Progenitor cell of endocrine pancreas (in vitro differentiated cells): ENCODE data around the gene APOL6. TPM values are rescaled to one million over a fixed set of nuclear protein-coding genes. Genes with fewer than 3 reads are reported as not detected.
A peak's percentile ranks its signal among the peaks of the same experiment; 100 is the strongest.

Experiments
- DNase-seq: peaks from one replicate; pipeline ENCODE4 v3.0.0; 2021; ENCODE audit warnings: low spot score; ENCODE audit not compliant: unreplicated experiment
- H3K27ac Mint-ChIP-seq: 2 replicates; pipeline ENCODE4 v1.8.0; 2021; ENCODE audit warnings: mild to moderate bottlenecking, moderate library complexity, mixed read lengths
- H3K27me3 Mint-ChIP-seq: 2 replicates; pipeline ENCODE4 v1.8.0; 2021; ENCODE audit warnings: mixed read lengths
- H3K36me3 Mint-ChIP-seq: 2 replicates; pipeline ENCODE4 v1.8.0; 2022; ENCODE audit warnings: mixed read lengths; ENCODE audit not compliant: insufficient read depth
- H3K4me1 Mint-ChIP-seq: 2 replicates; pipeline ENCODE4 v1.8.0; 2021; ENCODE audit warnings: low read depth, mixed read lengths
- H3K4me3 Mint-ChIP-seq: 2 replicates; pipeline ENCODE4 v1.8.0; 2021; ENCODE audit warnings: low read depth, mild to moderate bottlenecking, moderate library complexity, mixed read lengths
- H3K9me3 Mint-ChIP-seq: 2 replicates; pipeline ENCODE4 v1.8.0; 2021; ENCODE audit warnings: low read depth, mixed read lengths
- total RNA-seq: library from RNA; stranded (reverse); gene quantifications from 2 replicates; pipeline ENCODE4 v1.2.1, GENCODE V29; 2021
- TF ChIP-seq, protein P1 (sequence below): fragments of 200-600 bp; sonication (generic); IDR thresholded peaks from one replicate; pipeline ENCODE4 v1.5.0; 2021; ENCODE audit warnings: antibody characterized with exemption, mild to moderate bottlenecking; ENCODE audit not compliant: unreplicated experiment

APOL6 gene
- total RNA-seq, 1 donor from 2014 or later, result 0.07 TPM

DNA sequence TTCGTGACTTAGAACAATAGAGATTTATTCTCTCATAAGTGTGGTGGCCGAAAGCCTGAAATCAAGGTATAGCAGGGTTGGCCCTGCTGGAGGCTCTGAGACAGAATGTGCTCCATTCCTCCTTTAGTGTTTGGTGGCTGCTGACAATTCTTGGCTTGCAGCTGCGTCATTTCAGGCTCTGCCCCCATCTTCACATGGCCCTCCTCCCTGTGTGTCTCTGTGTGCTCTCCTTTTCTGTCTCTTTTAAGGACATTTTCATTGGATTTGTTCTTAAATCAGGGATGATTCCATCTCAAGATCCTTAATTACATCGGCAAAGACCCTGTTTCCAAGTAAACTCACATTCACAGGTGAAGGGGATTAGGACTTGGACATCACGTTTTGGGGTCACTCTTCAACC is 10.2 kb upstream of the APOL6 start:
- H3K9me3 Mint-ChIP-seq, result no peaks in the 10 kb centered on the region
- no peak for DNase-seq
- H3K27ac Mint-ChIP-seq, result peak overlapping the region; percentile 50
- TF ChIP-seq, protein P1, sequence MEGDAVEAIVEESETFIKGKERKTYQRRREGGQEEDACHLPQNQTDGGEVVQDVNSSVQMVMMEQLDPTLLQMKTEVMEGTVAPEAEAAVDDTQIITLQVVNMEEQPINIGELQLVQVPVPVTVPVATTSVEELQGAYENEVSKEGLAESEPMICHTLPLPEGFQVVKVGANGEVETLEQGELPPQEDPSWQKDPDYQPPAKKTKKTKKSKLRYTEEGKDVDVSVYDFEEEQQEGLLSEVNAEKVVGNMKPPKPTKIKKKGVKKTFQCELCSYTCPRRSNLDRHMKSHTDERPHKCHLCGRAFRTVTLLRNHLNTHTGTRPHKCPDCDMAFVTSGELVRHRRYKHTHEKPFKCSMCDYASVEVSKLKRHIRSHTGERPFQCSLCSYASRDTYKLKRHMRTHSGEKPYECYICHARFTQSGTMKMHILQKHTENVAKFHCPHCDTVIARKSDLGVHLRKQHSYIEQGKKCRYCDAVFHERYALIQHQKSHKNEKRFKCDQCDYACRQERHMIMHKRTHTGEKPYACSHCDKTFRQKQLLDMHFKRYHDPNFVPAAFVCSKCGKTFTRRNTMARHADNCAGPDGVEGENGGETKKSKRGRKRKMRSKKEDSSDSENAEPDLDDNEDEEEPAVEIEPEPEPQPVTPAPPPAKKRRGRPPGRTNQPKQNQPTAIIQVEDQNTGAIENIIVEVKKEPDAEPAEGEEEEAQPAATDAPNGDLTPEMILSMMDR, result no peak
- peaks cover 10% of the 10 kb centered on the region for H3K27me3 Mint-ChIP-seq
- no peaks in the 10 kb centered on the region for H3K36me3 Mint-ChIP-seq
- no peak overlapping the region for H3K4me3 Mint-ChIP-seq
- H3K4me1 Mint-ChIP-seq, result peaks cover 12% of the 10 kb centered on the region

DNA sequence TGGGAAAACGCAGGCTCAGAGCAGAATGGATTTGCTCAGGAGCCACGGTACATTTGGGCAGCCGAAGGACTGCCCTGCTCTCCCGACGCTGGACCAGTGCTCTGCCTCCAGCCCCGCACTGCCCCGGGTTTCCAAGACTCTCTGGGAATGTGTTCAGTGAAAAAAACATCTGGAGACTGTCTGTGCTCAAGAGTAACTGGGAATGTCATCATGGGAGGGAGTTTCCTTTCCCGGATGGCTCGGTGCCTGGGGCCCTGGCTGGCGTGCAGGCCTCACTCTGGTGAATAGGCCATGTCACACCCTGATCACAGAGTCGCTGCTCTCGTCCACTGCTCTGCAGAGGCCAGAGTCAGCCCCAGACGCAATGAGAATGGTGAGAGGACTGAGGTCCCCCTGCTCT is 9.8 kb upstream of the APOL6 start:
- no peaks in the 10 kb centered on the region for H3K9me3 Mint-ChIP-seq
- no peaks in the 10 kb centered on the region for H3K36me3 Mint-ChIP-seq
- DNase-seq, result no peak
- H3K4me3 Mint-ChIP-seq, result no peak overlapping the region
- peaks cover 10% of the 10 kb centered on the region for H3K27me3 Mint-ChIP-seq
- H3K27ac Mint-ChIP-seq, result no peak overlapping the region
- TF ChIP-seq, protein P1, result no peak
- peaks cover 12% of the 10 kb centered on the region for H3K4me1 Mint-ChIP-seq

DNA sequence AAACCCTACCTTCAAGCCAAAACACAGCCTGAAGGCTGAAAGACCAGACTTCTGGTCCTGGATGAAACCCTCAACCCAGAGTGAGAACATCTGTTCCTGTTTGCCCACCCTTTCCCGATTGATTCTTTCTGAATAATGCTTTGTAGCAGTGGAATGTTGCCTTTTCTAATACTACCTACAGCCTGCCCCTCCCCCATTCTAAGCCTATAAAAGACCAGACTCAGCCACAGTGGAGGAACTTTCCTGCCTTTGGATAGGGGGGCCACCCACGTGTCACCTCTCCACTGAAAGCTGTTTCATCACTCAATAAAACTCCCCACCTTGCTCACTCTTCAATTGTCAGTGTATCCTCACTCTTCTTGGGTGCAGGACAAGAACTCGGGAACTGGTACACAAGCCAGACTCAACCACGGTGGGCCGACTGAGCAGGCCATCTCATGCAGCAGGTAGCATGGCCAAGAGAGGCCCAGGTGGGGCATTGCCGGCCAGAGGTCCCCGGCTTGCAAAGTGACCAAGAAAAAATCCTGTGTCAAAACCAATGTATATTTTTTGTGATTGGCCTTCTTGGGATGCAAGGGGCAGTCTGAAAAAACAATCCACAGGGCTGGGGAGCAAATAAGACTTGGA is 6.6 kb upstream of the APOL6 start:
- Mint-ChIP-seq H3K4me1 (peaks cover 12% of the 10 kb centered on the region), H3K36me3 (no peaks in the 10 kb centered on the region), H3K4me3 (no peak overlapping the region), H3K9me3 (no peaks in the 10 kb centered on the region), H3K27ac (peak overlapping the region; percentile 21), H3K27me3 (peaks cover 10% of the 10 kb centered on the region)
- DNase-seq, result no peak
- TF ChIP-seq, protein P1, result no peak

DNA sequence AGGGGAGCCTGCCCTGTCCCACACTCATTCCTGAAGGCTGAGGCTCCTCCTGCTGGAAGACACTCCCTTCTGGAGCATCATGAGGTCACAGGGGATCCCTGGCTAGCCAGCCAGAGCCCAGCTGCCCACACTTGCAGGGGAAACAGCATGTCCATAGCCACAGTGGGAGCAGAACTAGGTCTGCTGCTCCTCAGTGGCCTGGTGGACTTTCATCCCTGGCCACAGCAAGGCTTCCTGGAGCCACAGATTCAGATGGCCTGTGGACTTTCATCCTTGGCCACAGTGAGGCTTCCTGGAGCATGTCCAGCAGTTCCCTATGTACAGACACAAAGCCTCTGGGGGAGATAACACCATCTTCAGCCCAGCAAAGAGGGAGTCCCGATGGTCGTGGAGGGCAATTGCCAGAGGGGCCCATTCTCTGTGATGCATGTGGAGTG is 5.9 kb upstream of the APOL6 start:
- TF ChIP-seq, protein P1, result no peak
- no peaks in the 10 kb centered on the region for H3K36me3 Mint-ChIP-seq
- H3K27ac Mint-ChIP-seq, result peak overlapping the region; percentile 16
- H3K4me1 Mint-ChIP-seq, result peaks cover 12% of the 10 kb centered on the region
- no peak overlapping the region for H3K4me3 Mint-ChIP-seq
- peaks cover 10% of the 10 kb centered on the region for H3K27me3 Mint-ChIP-seq
- no peak for DNase-seq
- no peaks in the 10 kb centered on the region for H3K9me3 Mint-ChIP-seq

DNA sequence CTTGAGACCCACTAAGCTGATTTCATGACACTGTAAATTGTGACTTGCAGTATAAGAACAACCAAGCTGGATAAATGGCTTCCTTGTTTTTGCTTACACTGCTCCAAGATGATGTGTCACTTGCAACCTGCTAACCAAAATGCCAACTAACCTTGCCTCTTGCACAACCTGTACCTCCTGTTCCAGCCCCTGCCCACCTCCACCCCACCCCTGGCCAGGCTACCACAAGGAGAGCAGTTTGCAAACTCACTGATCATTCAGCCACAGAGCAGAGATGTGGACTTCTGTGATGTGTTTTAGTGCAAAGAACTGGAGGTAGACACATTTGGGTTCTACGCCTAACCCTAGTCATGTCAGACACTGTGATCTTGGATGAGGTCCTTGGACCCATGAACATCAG is 4.3 kb upstream of the APOL6 start:
- peaks cover 14% of the 10 kb centered on the region for H3K4me1 Mint-ChIP-seq
- no peak for DNase-seq
- TF ChIP-seq, protein P1, result no peak
- no peak overlapping the region for H3K27ac Mint-ChIP-seq
- no peaks in the 10 kb centered on the region for H3K36me3 Mint-ChIP-seq
- no peaks in the 10 kb centered on the region for H3K9me3 Mint-ChIP-seq
- H3K27me3 Mint-ChIP-seq, result peaks cover 3% of the 10 kb centered on the region
- no peak overlapping the region for H3K4me3 Mint-ChIP-seq
